GM20431 (cell line): ENCODE data around the gene CFAP410.

ENCODE experiments used
- in situ Hi-C: fragments of 300-500 bp; cut with MseI, MboI; formaldehyde crosslinking; loops from one replicate; pipeline ENCODE4 v1.15.0; 2020; ENCODE audit warnings: low sequenced_read_pairs; ENCODE audit not compliant: unreplicated experiment

CFAP410 gene

DNA sequence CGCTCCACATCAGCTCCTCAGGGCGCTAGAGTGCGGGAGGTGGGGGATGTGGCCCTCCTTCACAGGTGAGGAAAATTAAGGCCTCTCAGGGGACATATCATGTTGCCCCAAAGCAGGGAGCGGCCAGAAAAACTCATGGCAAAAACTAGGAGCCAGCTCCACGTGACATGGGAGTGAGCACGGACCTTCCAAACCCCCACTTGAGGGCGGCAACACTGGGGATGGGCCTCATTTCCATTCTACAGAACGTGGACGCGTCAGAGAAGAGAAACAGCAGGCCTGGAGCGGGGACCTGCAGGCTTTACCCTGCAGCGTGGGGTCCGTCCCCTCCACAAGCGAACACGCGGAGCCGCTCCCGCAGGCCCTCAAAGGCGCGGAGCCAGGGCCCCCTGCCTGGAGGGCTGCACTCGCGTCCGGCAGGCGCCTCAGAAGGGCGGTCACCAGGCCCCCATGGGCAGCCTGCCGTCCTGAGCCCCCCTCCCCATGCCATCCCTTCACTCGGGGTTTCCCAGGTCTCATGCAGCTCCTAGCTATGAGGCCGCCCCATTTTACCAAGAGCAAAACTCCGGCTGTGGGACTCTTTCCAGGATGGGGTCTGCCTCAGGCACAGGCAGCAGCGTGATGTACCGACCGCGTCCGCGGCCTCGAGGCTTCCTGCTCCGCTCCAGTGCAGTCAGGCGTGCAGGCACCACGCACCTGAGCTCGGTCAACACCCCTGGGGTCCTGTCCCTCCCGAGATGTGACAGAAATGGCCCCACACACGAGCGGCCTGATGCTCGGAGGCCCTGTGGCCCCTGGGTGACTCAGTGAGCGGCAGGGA is 5.5 kb downstream of the CFAP410 start:
- in situ Hi-C loops = loop anchor here (25.0 kb wide), 1 partner anchor 104 kb away; no protein-coding TSS in a partner anchor

DNA sequence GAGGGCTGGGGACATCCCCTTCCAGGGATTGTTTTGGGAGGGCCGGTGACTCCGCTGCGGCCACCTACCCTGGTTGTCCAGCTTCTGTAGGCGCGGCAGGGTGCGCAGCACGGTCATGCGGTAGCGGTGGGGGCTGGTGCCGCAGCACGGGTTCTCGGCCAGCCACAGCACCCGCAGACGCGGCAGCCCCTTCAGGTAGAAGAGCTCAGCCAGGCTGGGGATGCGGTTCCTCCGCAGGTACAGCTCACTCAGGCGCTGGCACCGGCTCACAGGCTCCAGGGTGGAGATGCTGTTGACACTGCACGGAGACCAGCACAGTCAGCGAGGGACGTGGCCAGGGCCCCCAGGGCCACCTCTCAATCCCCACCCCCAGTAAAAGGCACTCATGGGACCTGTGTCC is 6.2 kb downstream of the CFAP410 start:
- in situ Hi-C loops = loop anchor here (25.0 kb wide), 1 partner anchor 104 kb away; no protein-coding TSS in a partner anchor

- in situ Hi-C loops = loop anchor here (25.0 kb wide), 1 partner anchor 105 kb away; no protein-coding TSS in a partner anchor
Observed at GRCh38 chr21:44332383-44332782, 6.8 kb downstream of the CFAP410 start.

- in situ Hi-C loops = loop anchor here (25.0 kb wide), 1 partner anchor 106 kb away; no protein-coding TSS in a partner anchor
Observed at GRCh38 chr21:44331650-44332307, 7.4 kb downstream of the CFAP410 start.

- in situ Hi-C loops = loop anchor here (25.0 kb wide), 1 partner anchor 106 kb away; no protein-coding TSS in a partner anchor
Observed at GRCh38 chr21:44331209-44331608, 8.0 kb downstream of the CFAP410 start.

DNA sequence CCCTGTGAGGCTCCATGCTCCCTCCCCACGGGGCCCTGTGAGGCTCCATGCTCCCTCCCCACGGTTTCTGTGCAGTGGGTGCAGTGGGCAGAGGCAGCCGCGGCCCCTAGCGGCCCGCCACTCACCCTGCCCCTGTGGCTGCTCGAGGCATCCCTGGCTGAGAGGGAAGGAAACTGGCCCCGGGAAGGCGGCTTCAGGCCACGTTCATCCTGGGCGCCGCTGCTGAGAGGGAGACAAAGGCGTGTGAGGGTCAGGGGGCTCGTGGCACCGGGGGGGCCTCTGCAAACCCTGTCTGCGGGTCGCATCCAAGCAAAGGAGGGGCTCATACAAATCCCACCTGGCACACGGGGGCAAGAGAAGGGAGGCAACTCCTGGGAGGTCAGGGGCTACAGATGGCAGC is 8.5 kb downstream of the CFAP410 start:
- in situ Hi-C loops = loop anchor here (25.0 kb wide), 1 partner anchor 107 kb away; no protein-coding TSS in a partner anchor

DNA sequence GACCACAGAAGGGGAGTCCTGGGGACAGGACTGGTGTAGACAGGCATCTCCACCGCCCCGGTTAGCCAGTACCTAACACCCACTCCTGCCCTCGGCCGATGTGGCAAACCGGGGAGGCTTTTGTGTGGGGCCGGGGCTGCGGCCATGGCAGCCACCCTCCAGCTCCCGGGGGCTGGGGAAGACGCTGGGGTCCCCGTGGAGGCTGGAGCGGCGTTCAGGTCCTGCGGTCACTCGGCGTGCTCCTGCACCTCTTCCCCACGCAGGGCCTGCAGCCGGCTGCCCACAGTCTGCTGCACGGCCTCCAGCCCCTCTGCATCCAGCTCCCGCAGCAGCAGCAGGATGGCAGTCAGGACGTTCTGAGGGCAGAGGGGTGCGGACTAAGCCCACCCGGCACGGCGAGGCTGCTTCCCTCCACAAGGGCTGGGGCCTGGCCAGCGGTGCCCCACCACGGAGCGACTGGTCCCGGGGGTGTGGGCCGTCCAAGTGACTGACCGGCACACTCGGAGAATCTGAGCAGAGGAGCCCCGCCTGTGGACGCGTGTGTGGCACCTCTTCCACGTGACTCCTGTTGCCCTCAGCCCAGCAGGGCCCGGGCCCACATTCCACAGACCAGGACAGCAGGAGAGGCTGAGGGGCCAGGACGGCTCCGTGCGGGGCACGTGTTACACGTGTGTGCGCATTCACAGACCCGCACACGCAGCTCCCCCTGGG is 9.1 kb downstream of the CFAP410 start:
- in situ Hi-C loops = loop anchor here (25.0 kb wide), 1 partner anchor 107 kb away; no protein-coding TSS in a partner anchor

DNA sequence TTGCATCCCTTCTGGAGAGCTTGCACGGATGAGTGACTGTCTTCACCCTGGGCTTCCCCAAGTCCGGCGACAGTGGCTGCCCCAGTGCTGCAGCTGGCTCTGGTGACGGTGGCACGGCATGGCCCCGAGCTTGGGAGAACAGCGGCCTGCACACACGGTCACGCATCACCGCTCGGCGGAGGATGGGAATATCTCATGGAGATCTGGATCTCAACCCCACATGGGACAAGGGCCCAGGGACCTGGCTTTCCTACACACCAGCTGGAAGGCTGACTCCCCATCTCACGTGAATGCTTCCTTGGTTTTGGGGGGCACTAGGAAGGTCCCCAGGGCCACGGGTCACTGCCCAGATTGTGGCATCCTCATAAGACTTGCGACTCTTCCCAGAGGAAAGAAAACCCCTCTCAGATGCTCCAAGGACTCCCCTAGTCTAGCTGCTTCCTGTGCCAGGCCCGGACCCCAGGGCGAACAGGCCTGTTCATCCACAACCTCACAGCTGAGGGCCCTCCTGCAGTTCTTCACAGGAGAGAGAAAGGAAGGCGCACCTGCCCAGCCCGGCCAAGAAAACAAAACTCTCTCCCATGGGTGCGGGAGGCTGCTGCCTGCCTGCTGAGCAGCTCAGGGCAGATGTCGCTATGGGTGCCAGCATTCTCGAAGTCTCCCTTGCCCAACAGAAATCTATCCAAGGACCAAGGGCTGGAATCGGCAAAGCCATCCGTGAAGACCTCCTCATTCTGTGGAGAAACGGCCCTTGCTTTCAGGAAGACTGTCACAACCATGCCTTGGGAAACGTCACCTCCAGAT is 9.9 kb downstream of the CFAP410 start:
- in situ Hi-C loops = loop anchor here (25.0 kb wide), 1 partner anchor 108 kb away; no protein-coding TSS in a partner anchor

DNA sequence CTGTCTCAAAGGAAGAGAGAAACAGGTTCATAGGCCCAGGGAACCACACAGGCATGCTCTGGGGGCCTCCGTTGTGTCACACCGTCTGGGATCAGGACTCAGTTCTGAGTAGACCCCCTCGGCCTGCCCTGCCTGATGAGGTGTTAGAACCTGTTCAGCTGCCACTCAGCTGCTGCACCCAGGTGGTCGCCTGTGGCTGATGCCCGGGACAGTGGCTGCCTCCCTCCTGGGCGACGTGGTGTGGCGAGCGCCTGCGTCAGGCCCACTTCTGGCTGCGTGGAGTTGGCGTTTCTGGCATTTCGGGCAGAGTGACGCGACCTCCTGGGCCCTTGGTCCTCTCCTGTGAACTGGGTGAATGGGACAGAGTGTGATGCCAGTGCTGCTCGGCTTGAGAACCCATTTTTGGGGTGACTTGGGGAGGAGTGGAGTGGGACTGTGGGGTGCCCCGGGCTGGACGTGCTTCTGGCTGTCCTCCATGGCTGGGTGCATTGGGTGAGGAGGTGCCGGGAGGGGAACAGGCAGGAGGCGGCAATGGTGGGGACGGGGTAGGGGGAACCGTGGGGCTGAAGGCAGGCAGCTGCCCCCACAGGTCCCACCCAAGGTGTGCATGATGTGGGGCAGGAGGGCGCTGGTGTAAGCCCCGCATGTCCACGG is 10.8 kb downstream of the CFAP410 start:
- in situ Hi-C loops = loop anchor here (25.0 kb wide), 1 partner anchor 109 kb away; no protein-coding TSS in a partner anchor

- in situ Hi-C loops = loop anchor here (25.0 kb wide), 1 partner anchor 110 kb away; no protein-coding TSS in a partner anchor
Observed at GRCh38 chr21:44327603-44327974, 11.6 kb downstream of the CFAP410 start.

- in situ Hi-C loops = loop anchor here (25.0 kb wide), 1 partner anchor 110 kb away; no protein-coding TSS in a partner anchor
Observed at GRCh38 chr21:44326716-44327602, 12.2 kb downstream of the CFAP410 start.

DNA sequence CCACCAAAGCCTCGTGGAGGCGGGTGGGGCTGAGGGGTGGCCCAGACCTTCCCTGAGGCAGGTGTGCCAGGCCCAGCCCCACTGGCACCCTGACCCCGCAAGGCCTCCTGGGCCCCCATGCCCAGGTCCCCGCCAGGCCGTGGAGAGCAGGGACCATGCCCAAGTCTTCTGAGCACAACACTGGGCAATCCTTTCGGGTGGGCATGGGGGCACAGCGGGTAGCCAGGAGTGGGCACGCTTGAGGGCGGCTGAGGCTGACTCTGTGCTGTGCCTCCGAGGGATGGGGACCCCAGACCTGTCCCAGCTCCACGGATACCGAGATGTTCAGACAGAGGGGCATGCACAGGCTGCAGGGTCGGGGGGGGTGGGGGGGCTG is 12.9 kb downstream of the CFAP410 start:
- in situ Hi-C loops = loop anchor here (25.0 kb wide), 1 partner anchor 111 kb away; no protein-coding TSS in a partner anchor

- in situ Hi-C loops = loop anchor here (25.0 kb wide), 1 partner anchor 112 kb away; no protein-coding TSS in a partner anchor
Observed at GRCh38 chr21:44325386-44326271, 13.6 kb downstream of the CFAP410 start.

GRCh38 chr21:44324854-44325107 is 14.4 kb downstream of the CFAP410 start:
- in situ Hi-C loops = loop anchor here (25.0 kb wide), 1 partner anchor 113 kb away; no protein-coding TSS in a partner anchor

DNA sequence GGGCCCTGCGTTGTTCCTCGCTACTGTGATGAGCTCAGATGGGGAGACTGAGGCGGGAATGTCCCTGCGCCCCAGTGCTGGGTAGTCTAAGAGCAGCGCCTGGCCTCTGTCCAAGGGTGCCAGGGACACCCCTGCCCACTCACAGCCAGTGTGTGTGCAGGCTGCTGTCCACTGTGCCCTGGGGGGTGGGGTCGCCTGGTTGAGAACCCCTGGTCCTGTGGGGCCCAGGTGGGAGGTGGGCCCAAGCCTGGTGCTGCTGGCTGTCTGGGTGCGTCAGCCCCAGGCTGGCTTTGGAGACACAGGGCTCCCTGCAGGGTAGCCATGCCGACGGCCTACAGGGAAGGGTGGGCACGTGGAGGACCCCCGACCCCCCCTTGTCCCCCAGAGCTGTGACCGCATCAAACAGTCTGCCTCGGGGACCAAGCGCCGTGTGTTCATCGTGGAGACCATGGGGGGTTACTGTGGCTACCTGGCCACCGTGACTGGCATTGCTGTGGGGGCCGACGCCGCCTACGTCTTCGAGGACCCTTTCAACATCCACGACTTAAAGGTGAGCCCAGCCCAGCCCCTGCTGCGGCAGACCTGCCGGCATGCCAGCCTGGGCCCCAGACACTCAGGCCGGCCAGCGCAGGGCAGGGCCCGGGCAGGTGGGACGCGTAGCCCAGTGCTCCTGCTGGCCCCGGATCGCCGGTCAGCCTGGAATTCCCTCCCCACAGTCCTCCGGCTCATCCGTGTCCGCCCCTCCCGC is 14.9 kb downstream of the CFAP410 start:
- in situ Hi-C loops = no loop called here

- in situ Hi-C loops = no loop called here
Observed at GRCh38 chr21:44323591-44323990, 15.6 kb downstream of the CFAP410 start.
